GM04504 (cell line): ENCODE data around the gene GPN3.
A peak's percentile ranks its signal among the peaks of the same experiment; 100 is the strongest.
"Not testable (repeated sequence)": the region's sequence is repeated elsewhere in the genome, so short reads cannot be mapped to it uniquely, and the experiment has no call there.

ENCODE experiments used
- DNase-seq: peaks from one replicate; pipeline ENCODE4 v3.0.0-alpha.2; 2012; ENCODE audit warnings: low read depth

GPN3 gene

GRCh38 chr12:110468214-110469048 is at the start of gene GPN3, which contains the start of gene FAM216A:
GPN3 (minus strand) TSS chr12:110468257; CDS start chr12:110468203, 54 bp downstream.
FAM216A (plus strand) TSS chr12:110468845; CDS start chr12:110468876, 31 bp downstream.
- DNase-seq, result peak; percentile 97

GRCh38 chr12:110516995-110517394 is 48.9 kb upstream of the GPN3 start:
- no peak for DNase-seq

GRCh38 chr12:110514363-110514762 is 46.3 kb upstream of the GPN3 start:
- DNase-seq, result no peak

- no peak for DNase-seq
Measured at GRCh38 chr12:110513842-110514241, 45.8 kb upstream of the GPN3 start.

GRCh38 chr12:110508071-110508586 is 40.1 kb upstream of the GPN3 start:
- no peak for DNase-seq

DNA sequence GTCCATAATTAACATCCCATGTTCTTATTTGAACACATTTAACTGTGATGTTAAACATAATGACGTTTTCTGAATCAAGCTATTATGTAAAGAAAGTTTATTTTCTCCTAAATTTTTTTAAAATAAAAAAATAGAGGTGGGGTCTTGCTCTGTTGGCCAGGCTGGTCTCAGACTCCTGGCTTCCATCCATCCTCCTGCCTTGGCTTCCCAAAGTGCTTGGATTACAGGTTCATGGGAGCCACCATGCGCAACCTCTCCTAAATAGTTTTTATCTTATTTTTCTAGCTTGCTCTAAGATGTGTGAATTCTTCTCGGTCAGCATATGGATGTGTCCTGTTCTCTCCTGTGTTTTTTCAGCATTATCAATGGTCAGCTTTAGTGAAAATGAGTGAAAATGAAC is 37.3 kb upstream of the GPN3 start:
- DNase-seq, result no peak

DNA sequence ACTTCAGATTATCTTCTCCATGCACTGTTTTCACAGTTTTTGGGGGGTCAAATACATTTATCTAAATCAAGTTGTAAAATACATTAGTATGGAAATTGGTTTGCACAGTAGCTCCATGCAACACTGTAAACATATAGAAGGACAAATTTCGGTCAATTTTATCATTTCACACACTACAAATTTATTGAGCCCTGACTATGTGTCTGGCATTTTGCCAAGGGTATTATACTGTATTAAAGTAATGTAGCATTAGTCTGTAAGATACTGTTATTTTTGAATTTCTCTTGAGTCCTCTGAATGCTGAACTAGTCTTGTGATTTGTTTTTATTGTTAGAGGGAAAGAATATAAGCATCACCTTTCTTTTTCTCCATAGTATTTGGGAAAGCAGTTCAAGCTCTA is 35.4 kb upstream of the GPN3 start:
- no peak for DNase-seq

GRCh38 chr12:110501752-110502738 is 34.0 kb upstream of the GPN3 start, which contains the start of the genes RAD9B and VPS29:
RAD9B (plus strand) TSS chr12:110502331; CDS start chr12:110502338, 7 bp downstream.
VPS29 (minus strand) TSS chr12:110502111; CDS start chr12:110502051, 60 bp downstream.
- peak; percentile 96 for DNase-seq

DNA sequence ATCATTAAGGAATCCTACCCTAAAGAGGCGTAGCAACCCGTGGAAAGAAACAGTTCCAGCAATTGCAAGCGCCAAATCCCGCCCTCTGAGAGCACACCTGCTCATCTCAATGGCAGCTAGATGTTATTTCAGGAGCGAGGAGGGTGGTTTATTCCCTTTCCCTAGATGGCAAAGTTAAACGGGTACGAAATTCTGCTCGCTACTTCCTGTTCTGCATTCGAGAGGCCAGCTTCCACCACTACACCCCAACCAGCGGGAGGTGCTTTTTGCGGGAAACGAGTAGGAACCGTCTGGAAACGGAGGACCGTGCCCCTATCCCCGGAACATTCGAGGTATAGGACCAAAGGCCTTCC is 33.3 kb upstream of the GPN3 start:
- peak; percentile 13 for DNase-seq

DNA sequence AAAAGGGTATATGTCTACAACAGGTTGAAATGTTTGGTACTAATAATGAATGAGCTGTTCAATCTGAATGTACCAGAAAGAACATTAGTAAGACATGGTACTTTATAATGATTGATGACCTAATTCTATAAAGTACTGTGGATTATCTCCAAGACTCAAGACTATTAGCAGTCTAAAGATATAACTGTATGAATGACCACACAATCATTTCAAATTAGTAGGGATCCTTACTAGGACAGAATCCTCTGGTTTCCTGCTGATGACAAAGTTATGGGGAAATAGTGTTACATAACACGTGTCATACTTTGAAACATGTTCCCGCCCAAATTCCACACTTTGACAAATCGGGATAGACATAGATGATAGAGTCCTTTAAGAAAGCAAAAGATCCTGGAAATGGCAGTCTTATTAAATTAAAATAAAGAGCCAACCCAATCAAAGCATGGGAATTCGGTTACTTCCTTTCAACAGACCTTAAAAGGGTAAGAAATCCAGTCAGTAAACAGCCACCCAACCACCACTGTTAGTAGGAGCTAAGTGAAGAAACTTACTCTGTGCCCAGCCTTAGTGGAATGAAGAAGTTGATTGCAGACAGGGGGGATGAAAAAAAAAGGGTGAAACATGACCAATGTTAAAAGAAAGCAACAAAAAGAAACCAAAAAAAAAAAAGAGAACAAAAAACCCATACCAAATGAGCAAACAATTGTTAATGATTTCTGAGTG is 31.1 kb upstream of the GPN3 start:
- DNase-seq, result peak; percentile 22

GRCh38 chr12:110475426-110475825 is 7.4 kb upstream of the GPN3 start:
- no peak for DNase-seq

DNA sequence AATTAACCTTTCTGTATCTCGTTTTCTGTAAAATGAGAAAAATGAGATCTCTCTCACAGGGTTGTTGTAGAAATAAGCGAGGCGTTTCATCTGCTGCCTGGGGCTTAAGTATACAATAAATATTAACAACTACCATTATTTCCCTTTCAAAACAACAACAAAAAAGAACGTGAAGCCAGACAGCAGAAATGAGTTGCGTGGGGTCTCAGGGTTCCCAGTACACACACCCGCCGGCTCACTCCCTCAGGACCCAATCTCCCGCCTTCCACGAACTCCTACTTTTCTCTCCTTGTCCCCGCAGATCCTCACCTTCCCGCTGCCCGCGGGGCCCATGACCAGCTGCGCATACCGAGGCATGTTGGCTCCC is 227 bp downstream of the GPN3 start:
- DNase-seq, result no peak

DNA sequence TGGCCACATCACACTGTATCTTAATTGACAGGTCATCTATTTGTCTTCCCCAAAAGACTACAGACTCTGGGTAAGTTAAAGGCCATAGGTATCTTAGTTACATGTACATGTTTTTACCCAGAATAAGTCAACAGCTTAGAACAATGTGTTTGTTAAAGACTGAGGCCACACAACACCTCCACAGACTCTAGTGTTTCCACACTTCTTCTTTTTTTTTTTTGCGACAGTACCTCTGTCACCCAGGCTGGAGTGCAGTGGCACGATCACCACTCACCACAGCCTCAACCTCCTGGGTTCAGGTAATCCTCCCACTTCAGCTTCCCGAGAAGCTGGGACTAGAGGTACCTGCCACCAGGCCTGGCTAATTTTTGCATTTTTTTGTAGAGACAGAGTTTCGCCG is 1.3 kb downstream of the GPN3 start:
- DNase-seq, result no peak

DNA sequence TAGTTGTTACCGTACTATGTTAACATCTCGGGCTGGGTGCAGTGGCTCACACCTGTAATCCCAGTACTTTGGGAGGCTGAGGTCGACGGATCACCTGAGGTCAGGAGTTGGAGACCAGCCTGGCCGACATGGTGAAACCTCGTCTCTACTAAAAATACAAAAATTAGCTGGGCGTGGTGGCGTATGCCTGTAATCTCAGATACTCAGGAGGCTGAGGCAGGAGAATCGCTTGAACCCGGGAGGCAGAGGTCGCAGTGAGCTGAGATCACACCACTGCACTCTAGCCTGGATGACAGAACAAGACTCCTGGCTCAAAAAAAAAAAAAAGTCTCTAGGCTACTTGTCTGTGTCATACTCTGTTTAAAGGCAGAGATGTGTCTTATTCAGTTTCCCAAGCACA is 2.3 kb downstream of the GPN3 start:
- DNase-seq, result not testable (repeated sequence)

- DNase-seq, result no peak
Measured at GRCh38 chr12:110465024-110465423, 3.0 kb downstream of the GPN3 start.

- not testable (repeated sequence) for DNase-seq
Measured at GRCh38 chr12:110461189-110461588, 6.9 kb downstream of the GPN3 start.

GRCh38 chr12:110458756-110459155 is 9.3 kb downstream of the GPN3 start:
- no peak for DNase-seq

DNA sequence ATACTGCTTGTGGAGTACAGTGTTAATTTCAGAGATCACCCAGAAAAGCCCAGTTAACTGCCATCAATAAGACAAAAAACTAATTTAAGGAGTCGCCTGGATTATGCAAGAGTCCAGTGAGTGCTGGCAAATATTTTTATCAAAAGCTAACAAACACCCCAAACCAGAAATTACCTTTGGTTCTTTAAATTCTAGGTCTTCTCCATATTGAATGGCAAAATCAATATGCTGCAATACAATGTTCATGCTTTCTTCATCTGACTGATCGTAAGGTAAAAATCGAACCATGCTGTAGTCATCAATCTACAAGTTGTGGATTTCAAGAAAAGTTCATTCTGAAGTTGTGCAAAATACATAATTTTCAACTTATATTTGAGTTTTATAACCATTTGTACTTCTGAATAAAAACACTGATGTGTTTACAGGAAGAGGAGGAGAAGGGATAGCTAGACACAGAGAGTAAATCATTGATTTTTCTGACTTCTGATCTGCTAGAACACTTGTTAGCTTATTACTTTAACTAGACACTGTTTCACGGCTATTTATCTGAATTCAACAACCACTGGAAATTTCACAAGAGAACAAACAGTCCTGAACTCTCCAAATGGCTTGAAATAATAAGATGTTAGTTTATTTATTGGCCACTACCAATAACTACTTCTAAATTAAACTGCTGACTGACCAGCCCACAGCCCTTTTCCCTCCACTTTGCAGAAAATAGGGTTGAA is 14.3 kb downstream of the GPN3 start:
- no peak for DNase-seq

GRCh38 chr12:110451263-110451662 is 16.8 kb downstream of the GPN3 start:
- no peak for DNase-seq

- DNase-seq, result peak; percentile 87
Measured at GRCh38 chr12:110449799-110450497, 18.1 kb downstream of the GPN3 start, which contains the start of gene ARPC3. ARPC3 (minus strand) TSS chr12:110450337; CDS start chr12:110450260, 77 bp downstream.
